HUES6 (cell line): ENCODE results near the gene COPG1.

ENCODE experiments used
- H3K27ac ChIP-seq: 2 replicates; pipeline ENCODE4 v1.7.0; 2013; ENCODE audit warnings: low read depth, mild to moderate bottlenecking, low read length, inconsistent platforms
- H3K27me3 ChIP-seq: 2 replicates; pipeline ENCODE4 v1.6.1; 2013; ENCODE audit warnings: low read length; ENCODE audit not compliant: control insufficient read depth, insufficient read depth
- H3K36me3 ChIP-seq: 2 replicates; pipeline ENCODE4 v1.6.1; 2013; ENCODE audit warnings: low read length; ENCODE audit not compliant: control insufficient read depth, insufficient read depth
- H3K4me1 ChIP-seq: 2 replicates; pipeline ENCODE4 v1.6.1; 2013; ENCODE audit warnings: low read length; ENCODE audit not compliant: control insufficient read depth, insufficient read depth
- H3K4me3 ChIP-seq: 2 replicates; pipeline ENCODE4 v1.5.1; 2013; ENCODE audit warnings: low read depth, low read length
- H3K9ac ChIP-seq: one replicate; pipeline ENCODE4 v1.6.1; 2013; ENCODE audit warnings: mild to moderate bottlenecking, low read length
- H3K9me3 ChIP-seq: 2 replicates; pipeline ENCODE4 v1.6.1; 2013; ENCODE audit warnings: low read depth, low read length; ENCODE audit not compliant: control insufficient read depth, insufficient read depth

Gene COPG1

DNA sequence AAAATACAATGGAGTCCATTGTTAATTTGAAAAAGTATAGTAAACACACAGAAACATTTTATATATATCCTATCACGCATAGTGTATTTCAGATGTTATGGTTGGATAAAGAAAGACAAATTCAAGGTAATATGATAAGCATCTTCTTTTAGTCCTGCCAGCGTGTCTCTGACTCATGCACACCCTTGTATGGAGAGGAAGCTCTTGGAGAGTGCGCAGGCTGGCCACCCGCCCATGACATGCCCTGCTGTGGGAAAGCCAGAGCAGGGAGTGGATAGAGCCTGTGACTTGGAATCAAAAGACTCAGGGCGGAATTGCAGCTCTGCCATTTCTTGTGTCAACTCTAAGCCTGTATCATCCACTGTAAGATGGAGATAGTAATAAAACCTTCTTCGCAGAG, 23.0 kb upstream of the COPG1 start:
- Histone ChIP-seq H3K36me3 (no peaks in the 10 kb centered on the region), H3K27me3 (no peaks in the 10 kb centered on the region), H3K4me1 (peaks cover 12% of the 10 kb centered on the region), H3K9ac (no peak overlapping the region), H3K9me3 (no peaks in the 10 kb centered on the region), H3K4me3 (no peak overlapping the region), H3K27ac (no peak overlapping the region)

DNA sequence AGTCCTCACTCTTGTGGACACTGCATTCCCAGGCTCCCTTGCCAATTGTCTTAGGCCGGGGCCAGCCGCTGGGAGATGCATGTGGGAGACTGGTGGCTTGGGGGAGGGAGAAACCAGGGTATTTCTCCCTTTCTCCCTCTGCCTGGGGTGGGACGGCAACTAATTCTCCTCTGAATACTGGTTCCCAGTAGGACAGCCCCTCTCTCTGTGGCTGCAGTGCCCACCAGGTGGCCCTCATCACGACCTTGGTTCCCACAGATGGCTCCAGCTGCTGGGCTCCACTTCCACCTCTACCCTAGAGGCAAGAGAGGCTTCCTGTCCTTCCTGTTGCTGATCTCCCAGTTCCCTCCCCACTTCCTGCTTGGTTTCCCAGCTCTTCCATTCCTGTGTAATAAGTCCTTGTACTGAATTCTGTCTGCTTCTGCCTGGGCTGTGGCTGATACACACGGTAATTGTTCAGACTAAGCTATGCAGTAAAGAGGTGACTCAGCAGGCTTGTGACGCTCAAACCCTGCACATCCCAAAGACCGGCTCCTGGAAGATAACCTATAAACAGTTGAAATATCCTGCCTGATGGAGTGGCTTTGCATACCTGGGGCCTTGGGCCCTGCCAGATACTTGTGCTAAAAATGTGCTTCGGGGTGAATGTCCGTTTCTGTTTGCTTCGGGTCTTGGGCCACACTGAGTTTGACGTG, 20.4 kb upstream of the COPG1 start:
- H3K27ac ChIP-seq, result peak overlapping the region; percentile 65; the same call in 1 of the 2 replicates
- peak overlapping the region; percentile 13 for H3K9ac ChIP-seq
- H3K9me3 ChIP-seq, result no peaks in the 10 kb centered on the region
- peaks cover 12% of the 10 kb centered on the region for H3K4me1 ChIP-seq
- H3K4me3 ChIP-seq, result no peak overlapping the region
- H3K36me3 ChIP-seq, result no peaks in the 10 kb centered on the region
- H3K27me3 ChIP-seq, result no peaks in the 10 kb centered on the region

DNA sequence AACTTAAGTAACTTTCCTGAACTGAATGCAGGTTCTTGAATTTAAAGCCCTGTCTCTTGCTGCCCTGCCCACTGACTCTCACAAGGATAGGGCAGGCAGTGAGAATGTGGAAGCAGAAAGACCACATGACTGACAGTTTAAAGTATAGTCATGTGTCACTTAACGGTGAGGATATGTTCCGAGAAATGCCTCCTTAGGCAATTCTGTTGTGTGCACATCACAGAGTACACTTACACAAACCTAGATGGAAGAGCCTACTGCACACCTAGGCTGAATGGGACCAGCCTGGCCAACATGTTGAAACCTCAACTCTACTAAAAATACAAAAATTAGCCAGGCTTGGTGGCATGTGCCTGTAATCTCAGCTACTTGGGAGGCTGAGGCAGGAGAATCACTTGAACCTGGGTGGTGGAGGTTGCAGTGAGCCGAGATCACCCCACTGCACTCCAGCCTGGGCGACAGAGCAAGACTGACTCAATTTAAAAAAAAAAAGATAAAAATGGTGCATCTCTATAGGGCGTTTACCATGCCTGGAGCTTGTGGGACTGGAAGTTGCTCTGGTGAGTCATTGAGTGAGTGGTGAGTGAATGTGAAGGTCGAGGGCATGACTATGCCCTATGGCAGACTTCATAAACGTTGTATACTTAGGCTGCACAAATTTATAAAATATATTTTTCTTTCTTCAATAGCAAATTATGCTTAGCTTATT, 18.9 kb upstream of the COPG1 start:
- Histone ChIP-seq H3K27me3 (no peaks in the 10 kb centered on the region), H3K9me3 (no peaks in the 10 kb centered on the region), H3K9ac (no peak overlapping the region), H3K36me3 (no peaks in the 10 kb centered on the region), H3K4me1 (peaks cover 12% of the 10 kb centered on the region), H3K27ac (no peak overlapping the region), H3K4me3 (no peak overlapping the region)

DNA sequence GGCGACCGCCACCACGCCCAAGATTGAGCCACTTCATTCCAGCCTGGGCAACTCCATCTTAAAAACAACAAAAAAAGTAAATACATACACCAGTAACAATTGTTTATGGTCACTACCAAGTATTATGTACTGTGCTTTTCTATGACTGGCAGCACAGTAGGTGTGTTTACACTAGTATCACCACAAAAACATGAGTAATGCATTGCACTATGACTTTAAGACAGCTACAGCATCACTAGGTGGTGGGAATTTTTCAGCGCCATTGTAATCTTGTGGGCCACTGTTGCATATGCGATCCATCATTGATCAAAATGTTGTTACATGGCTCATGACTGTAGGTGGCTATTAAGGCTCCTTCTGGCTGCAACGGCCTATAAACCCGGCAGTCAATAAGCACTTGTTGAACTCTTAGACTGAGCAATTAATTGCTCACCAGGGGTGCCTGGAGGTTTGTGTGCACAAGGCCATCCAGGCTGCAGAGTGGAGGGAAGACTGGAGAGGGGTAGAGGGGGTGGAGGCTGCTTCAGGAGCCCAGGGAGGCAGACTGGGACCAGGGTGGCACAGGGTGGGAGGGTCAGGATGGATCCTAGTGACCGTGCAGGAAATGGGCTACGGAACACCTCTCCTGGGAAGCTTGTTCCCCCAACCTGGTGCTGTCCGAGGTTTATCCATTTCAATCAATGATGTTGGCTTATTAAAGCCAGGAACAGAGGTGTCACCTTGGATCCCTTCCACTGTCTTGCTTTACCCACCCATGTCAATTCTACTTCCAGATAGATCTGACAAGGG, 17.9 kb upstream of the COPG1 start:
- H3K27ac ChIP-seq, result no peak overlapping the region
- H3K4me1 ChIP-seq, result peaks cover 12% of the 10 kb centered on the region
- H3K36me3 ChIP-seq, result no peaks in the 10 kb centered on the region
- H3K9ac ChIP-seq, result no peak overlapping the region
- no peaks in the 10 kb centered on the region for H3K27me3 ChIP-seq
- H3K4me3 ChIP-seq, result no peak overlapping the region
- H3K9me3 ChIP-seq, result no peaks in the 10 kb centered on the region

DNA sequence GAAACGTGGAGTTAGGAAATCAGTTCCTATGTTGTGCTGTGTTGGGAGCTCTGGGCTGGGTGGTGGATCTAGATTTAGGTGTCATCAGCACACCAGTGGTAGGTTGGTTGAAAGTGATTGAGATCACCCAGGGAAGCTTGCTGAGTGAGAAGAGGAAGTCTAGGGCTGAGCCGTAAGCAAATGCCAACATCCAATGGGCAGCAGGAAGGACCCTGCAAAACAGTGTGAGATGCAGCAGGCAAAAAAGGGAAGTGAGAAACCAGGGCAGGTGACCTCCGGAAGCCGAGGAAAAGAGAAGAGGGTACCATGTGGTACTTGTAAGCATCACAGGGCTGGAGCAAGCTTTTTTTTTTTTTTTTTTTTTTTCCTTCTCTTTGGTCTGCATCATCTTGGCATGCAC, 15.9 kb upstream of the COPG1 start:
- H3K27me3 ChIP-seq, result no peaks in the 10 kb centered on the region
- H3K4me3 ChIP-seq, result no peak overlapping the region
- H3K4me1 ChIP-seq, result peaks cover 10% of the 10 kb centered on the region
- no peaks in the 10 kb centered on the region for H3K36me3 ChIP-seq
- no peak overlapping the region for H3K27ac ChIP-seq
- H3K9me3 ChIP-seq, result no peaks in the 10 kb centered on the region
- H3K9ac ChIP-seq, result no peak overlapping the region

DNA sequence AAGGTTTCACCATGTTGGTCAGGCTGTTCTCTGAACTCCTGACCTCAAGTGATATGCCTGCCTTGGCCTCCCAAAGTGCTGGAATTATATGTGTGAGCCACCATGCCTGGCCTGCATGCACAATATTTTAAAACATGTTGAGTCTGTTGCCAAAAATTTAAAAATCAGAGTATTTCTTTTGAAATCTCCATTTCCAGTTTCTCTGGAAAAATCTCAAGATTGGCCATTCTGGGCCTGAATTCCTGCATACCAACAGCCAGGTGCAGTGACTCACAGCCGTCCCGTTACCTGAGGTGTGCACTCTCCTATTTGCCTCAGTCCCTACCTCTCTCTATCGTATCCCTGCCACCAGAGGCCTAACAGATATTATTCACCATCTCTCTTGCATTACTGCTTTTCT, 15.0 kb upstream of the COPG1 start:
- H3K9ac ChIP-seq, result no peak overlapping the region
- H3K27ac ChIP-seq, result no peak overlapping the region

DNA sequence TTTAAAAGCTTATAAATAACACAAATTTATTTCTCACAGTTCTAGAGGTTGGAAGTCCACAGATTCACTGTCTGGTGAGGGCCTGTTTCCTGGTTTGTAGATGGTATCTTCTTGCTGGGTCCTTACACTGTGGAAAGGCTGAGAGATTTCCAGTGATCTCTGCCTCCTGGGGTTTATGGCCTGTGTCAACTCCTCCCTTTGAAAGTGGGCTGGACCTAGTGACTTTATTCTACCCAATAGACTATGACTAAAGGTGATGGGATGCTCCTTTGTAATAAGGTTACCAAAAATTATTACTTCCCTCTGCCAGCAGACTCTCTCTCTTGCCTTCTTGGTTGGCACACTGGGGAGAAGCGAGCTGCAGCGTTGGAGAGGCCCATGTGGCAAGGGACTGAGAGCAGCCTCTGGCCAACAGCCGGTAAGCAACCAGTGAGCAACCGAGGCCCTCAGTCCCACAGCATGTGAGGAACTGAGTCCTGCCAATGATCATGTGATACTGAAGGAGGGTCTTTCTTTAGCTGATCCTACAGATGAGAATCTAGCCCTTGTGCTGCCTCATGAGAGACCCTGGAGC, 14.0 kb upstream of the COPG1 start:
- Histone ChIP-seq H3K4me3 (no peak overlapping the region), H3K27me3 (no peaks in the 10 kb centered on the region), H3K4me1 (peaks cover 10% of the 10 kb centered on the region; the same call in 1 of the 2 replicates), H3K9me3 (no peaks in the 10 kb centered on the region), H3K27ac (no peak overlapping the region), H3K9ac (no peak overlapping the region), H3K36me3 (no peaks in the 10 kb centered on the region)

More for the DNA sequence above, 15.0 kb upstream of the COPG1 start:
- H3K27me3 ChIP-seq, result no peaks in the 10 kb centered on the region
- H3K9me3 ChIP-seq, result no peaks in the 10 kb centered on the region
- H3K36me3 ChIP-seq, result no peaks in the 10 kb centered on the region
- peaks cover under 1% of the 10 kb centered on the region for H3K4me1 ChIP-seq
- no peak overlapping the region for H3K4me3 ChIP-seq

DNA sequence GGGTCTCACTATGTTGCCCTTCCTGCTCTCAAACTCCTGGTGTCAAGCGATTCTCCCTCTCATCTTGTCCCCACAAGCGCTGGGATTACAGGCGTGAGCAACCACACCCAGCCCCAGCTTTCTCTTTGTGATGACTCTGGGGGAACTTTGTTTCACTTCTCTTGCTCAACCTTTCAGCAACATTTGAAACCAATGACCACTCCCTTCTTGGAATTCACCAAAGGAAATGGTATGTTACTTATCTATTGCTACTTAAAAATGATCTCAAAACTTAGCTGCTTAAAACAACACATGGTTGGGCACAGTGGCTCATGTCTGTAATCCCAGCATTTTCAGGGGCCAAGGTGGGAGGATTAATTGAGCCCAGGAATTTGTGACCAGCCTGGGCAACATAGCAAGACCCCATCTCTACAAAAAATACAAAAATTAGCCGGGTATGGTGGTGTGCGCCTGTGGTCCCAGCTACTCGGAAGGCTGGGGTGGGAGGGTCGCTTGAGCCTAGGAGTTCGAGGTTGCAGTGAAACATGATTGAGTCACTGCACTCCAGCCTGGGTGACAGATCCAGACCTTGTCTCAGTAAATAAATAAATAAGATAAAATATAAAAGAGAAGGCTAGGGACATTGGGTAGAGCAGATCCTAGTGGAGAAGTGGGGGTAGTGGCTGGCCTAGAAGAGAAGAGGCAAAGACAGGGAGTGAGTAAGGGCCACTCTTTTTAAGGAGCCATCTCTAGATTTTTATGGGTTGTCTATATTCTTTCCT, 10.3 kb upstream of the COPG1 start:
- Histone ChIP-seq H3K27me3 (no peaks in the 10 kb centered on the region), H3K9ac (no peak overlapping the region), H3K4me1 (peaks cover 12% of the 10 kb centered on the region; the same call in 1 of the 2 replicates), H3K36me3 (no peaks in the 10 kb centered on the region), H3K4me3 (no peak overlapping the region), H3K9me3 (no peaks in the 10 kb centered on the region), H3K27ac (no peak overlapping the region)

DNA sequence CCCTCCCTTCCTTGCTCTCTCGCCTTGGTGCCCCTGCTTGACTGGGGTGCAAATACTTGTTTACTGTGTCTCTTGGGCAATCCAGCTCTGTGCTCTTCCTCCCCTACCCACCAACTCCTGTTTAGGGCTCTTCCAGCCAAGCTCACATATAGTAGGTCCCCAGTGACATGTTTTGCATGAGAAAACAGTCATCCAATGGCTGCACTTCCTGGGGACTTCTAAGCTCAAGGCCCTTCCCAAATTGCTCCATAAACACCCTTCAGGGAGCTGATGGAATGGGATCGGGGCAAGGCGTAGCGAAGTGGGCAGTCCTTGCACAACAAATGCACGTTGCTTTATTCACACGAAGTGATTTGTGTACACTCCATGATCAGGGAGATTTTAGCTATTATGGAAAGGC, 9.4 kb upstream of the COPG1 start:
- no peak overlapping the region for H3K4me3 ChIP-seq

DNA sequence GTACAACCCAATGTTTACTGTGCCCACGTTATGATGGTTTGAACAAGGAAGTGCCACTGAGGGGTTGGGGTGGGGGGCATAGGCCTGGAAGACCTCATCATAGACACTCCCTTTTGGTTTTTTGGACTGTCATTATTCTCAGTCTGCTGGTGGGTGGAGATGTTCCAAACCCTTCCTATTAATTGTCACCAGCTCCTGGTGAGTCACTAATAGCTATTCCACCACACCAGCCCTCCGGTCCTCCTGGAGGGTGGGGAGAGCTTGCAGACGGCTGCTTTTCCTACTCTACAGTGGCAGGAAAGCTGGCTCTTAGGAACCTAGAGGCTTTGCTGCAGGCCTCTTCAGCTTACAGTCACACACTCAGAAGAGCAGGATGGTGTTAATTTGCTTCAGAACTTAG, 9.0 kb upstream of the COPG1 start:
- Histone ChIP-seq H3K27me3 (no peaks in the 10 kb centered on the region), H3K36me3 (no peaks in the 10 kb centered on the region), H3K27ac (no peak overlapping the region), H3K4me1 (peaks cover 12% of the 10 kb centered on the region; the same call in 1 of the 2 replicates), H3K9me3 (no peaks in the 10 kb centered on the region), H3K4me3 (no peak overlapping the region), H3K9ac (no peak overlapping the region)

More for the DNA sequence above, 9.4 kb upstream of the COPG1 start:
- Histone ChIP-seq H3K9me3 (no peaks in the 10 kb centered on the region), H3K27ac (no peak overlapping the region), H3K4me1 (peaks cover 12% of the 10 kb centered on the region; the same call in 1 of the 2 replicates), H3K9ac (no peak overlapping the region), H3K27me3 (no peaks in the 10 kb centered on the region), H3K36me3 (no peaks in the 10 kb centered on the region)
